HAP-1 (cell line): ENCODE results near the gene PIGH.
A peak's percentile ranks its signal among the peaks of the same experiment; 100 is the strongest.

ENCODE experiments used
- DNase-seq, 2 experiments: peaks; one replicate each; pipeline ENCODE4 v3.0.0-alpha.2; 2016 to 2020; ENCODE audit warnings: low spot score in 2 of 2
- H3K27me3 ChIP-seq: fragments of 250-450 bp; sonication (Bioruptor Pico); 2 replicates; pipeline ENCODE4 v1.5.1; 2020; ENCODE audit warnings: low read depth, mild to moderate bottlenecking, moderate library complexity
- H3K36me3 ChIP-seq: fragments of 250-450 bp; sonication (Bioruptor Pico); replicated peaks from 2 replicates; pipeline ENCODE4 v1.5.1; 2020; ENCODE audit warnings: mild to moderate bottlenecking
- H3K4me1 ChIP-seq: fragments of 250-450 bp; sonication (Bioruptor Pico); 2 replicates; pipeline ENCODE4 v1.5.1; 2020; ENCODE audit warnings: mild to moderate bottlenecking
- H3K4me3 ChIP-seq: fragments of 250-450 bp; sonication (Bioruptor Pico); 2 replicates; pipeline ENCODE4 v1.5.1; 2020; ENCODE audit warnings: mild to moderate bottlenecking, moderate library complexity
- H3K9me3 ChIP-seq: fragments of 250-450 bp; sonication (Bioruptor Pico); 2 replicates; pipeline ENCODE4 v1.5.1; 2020; ENCODE audit warnings: mild to moderate bottlenecking, moderate library complexity
- in situ Hi-C: fragments of 300-500 bp; cut with MboI; formaldehyde crosslinking; loops from 3 replicates; pipeline ENCODE4 v1.14.3; 2020; ENCODE audit warnings: low sequenced_read_pairs, inconsistent platforms, mixed read lengths

The PIGH gene, protein sequence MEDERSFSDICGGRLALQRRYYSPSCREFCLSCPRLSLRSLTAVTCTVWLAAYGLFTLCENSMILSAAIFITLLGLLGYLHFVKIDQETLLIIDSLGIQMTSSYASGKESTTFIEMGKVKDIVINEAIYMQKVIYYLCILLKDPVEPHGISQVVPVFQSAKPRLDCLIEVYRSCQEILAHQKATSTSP

DNA sequence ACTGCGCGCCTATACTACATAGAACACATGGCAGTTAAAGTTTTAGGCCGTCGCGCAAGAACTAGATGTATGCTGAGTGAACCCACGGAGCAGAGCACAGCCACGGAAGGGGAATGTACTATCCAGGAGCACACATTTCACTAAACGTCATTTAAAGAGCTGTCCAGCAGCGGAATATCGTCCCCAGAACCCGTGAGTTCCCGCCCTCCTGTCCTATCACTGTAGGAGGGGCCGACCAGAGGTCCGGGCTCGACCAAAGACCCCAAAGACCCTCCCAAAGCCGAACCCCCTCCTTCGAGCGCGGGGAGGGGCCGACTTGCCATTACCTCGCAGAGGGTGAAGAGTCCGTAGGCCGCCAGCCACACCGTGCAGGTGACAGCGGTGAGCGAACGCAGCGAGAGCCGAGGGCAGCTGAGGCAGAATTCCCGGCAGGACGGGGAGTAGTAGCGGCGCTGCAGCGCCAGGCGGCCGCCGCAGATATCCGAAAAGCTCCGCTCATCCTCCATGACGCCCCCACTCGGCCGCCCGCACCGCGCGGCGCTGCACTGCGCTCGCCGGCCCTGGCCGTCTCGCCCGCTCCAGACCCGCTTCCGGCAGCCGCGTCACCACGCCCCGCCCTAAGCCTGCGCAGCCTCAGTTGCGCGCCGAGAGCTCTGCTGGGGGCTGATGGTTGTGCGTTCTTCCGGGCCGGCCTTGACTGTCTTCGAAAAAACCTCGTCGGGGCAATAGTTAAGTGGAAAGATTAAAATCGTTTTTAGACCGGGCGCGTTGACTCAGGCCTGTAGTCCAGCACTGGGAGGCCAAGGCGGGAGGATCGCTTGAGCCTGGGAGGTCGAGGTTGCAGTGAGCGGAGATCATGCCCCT lies at the start of gene PIGH:
Gene PIGH (minus strand): TSS at position 571 of the 864 bp plus-strand sequence. CDS start 65 bp downstream, at position 506.
- in situ Hi-C loops = no loop called here
- no peaks in the 10 kb centered on the region for H3K27me3 ChIP-seq

DNA sequence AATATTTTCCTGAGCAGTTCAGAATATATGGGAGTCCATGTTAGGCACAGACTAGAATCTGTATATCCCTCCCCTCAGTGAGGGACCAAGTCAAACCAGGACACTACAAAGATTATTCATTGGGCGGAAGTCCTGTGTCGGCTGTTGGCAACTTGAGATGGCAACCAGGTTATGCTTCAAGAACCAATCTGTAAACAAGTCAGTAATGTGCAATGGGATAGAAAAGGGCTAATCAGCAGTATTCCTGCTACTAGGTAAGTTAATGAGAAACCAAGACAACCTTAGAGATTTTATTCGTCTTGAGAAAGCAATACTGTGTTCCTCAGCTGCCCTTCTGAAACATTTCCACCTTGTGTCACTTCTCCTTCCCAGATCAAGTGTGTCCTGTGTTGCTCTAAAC lies 46.1 kb upstream of the PIGH start:
- Histone ChIP-seq H3K9me3 (no peaks in the 10 kb centered on the region), H3K27me3 (no peaks in the 10 kb centered on the region), H3K4me1 (no peaks in the 10 kb centered on the region), H3K4me3 (no peak overlapping the region), H3K36me3 (peaks cover 48% of the 10 kb centered on the region)
- in situ Hi-C loops = no loop called here
- no peak for DNase-seq

More for the DNA sequence above, at the start of gene PIGH:
- peak; percentile 74 to 94 for DNase-seq
- H3K4me1 ChIP-seq = peaks cover 3% of the 10 kb centered on the region
- peak within 1 kb of the TSS; percentile 75 for H3K4me3 ChIP-seq
- H3K36me3 ChIP-seq = no peaks in the 10 kb centered on the region
- H3K9me3 ChIP-seq = no peaks in the 10 kb centered on the region

DNA sequence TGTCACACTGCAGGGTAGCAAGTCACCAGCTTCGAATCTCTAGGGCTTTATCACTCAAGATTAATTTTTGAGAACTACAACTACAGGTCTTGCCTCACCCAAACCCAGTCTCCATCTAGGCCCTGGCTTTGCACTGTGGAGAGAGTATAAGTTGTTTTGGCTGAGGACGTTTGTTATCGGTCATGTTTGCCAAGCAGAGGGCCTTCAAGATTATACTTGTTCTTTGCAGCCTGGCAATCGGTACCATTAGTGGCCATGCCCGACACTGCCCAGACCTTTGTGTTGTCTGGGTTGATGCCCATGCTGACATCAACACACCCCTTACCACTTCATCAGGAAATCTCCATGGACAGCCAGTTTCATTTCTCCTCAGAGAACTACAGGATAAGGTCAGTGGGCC lies 45.3 kb upstream of the PIGH start:
- H3K4me1 ChIP-seq = no peaks in the 10 kb centered on the region
- no peak for DNase-seq
- in situ Hi-C loops = no loop called here
- no peak overlapping the region for H3K4me3 ChIP-seq
- no peaks in the 10 kb centered on the region for H3K9me3 ChIP-seq
- H3K36me3 ChIP-seq = peaks cover 40% of the 10 kb centered on the region
- no peaks in the 10 kb centered on the region for H3K27me3 ChIP-seq

DNA sequence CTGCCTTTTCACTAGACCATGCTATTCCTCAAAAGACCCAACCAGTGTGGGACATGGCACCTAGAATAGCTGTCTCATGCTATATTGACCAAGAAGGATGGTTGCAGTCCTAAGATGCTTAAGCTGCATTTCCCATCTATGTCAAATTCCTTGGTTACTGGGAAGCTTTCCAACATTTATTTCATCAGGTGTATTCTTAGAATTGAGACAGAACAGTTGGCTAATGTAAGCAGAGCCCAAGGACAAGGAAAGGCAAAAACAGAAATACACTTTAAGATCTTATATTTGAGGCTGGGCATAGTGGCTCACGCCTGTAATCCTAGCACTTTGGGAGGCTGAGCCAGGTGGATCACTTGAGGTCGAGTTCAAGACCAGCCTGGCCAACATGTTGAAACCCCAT lies 44.4 kb upstream of the PIGH start:
- Histone ChIP-seq H3K9me3 (no peaks in the 10 kb centered on the region), H3K27me3 (no peaks in the 10 kb centered on the region), H3K36me3 (peaks cover 31% of the 10 kb centered on the region), H3K4me1 (no peaks in the 10 kb centered on the region), H3K4me3 (no peak overlapping the region)
- in situ Hi-C loops = no loop called here
- no peak for DNase-seq

DNA sequence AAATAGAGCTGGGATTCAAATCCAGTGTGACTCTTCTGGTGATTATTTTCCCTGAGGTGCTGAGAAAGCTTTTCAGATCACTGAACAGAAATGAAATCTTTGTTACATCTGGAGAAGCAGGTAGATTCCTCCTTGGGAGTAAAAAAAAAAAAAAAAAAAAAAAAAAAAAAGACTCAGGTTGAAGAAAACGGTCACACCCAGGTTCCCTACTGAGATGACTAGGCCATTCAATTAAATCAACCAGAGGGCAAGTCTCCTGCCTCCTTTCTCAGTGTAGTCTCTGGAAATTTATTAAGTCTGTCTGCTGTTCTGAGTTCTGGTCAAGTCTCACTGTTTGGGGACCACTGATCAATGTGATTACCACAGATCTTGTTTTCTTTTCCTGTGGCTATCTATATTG lies 43.6 kb upstream of the PIGH start:
- Histone ChIP-seq H3K36me3 (peaks cover 23% of the 10 kb centered on the region), H3K4me1 (no peaks in the 10 kb centered on the region), H3K4me3 (no peak overlapping the region), H3K27me3 (no peaks in the 10 kb centered on the region), H3K9me3 (no peaks in the 10 kb centered on the region)
- in situ Hi-C loops = no loop called here
- no peak for DNase-seq

DNA sequence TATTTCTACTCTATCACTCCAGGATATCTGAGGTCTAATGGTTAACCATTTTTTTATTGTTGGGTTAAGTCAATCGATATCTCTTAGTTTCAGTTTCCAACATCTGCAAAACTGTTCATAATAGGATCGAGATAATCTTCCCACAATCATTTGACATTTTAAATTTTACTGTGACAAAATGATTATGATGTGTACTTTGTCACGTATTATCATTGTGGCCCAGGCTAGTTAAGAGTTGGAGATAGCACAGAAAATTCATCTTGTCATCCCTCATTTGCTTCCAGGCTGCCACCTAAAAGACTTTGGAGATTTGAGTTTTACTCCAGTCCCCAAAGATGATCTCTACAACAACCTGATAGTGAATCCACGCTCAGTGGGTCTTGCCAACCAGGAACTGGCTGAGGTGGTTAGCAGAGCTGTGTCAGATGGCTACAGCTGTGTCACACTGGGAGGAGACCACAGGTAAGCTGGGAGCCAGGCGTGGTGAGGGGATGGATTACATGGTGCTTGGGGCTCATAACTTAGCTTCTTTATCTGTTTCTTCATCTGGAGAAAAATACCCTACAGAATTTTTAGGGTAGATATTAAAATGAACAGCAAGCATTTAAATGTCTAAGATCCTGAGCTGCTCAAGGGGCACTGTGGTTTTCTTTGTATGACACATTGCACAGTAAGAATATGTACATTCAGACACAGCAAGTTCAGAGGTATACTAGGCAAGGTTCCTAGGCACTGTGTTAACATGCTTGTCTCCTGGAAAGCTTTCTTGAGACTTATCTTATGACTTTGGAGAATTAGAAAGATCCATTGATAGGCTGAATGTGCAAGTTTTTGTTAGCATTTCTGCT lies 42.1 kb upstream of the PIGH start:
- in situ Hi-C loops = no loop called here
- no peaks in the 10 kb centered on the region for H3K27me3 ChIP-seq
- no peak for DNase-seq
- H3K4me3 ChIP-seq = no peak overlapping the region
- H3K9me3 ChIP-seq = no peaks in the 10 kb centered on the region
- H3K4me1 ChIP-seq = no peaks in the 10 kb centered on the region
- H3K36me3 ChIP-seq = peaks cover 13% of the 10 kb centered on the region

DNA sequence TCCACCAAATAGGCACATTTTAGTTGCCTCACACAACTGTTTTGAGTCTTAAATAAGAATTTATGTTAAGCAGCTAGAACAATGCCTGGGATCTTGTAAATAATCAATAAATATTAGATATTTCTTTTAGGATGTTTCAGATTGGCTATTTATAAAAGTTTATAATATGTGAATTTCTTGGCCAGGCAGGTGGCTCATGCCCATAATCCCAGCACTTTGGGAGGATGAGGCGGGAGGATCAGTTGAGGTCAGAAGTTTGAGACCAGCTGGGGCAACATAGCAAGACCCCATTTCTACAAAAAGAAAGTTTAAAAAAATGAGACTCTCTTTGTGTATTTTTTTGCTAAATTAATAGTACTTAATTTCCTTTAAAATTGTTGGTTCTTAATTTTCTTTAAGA lies 41.4 kb upstream of the PIGH start:
- Histone ChIP-seq H3K4me1 (no peaks in the 10 kb centered on the region), H3K36me3 (peaks cover 10% of the 10 kb centered on the region), H3K4me3 (no peak overlapping the region), H3K27me3 (no peaks in the 10 kb centered on the region), H3K9me3 (no peaks in the 10 kb centered on the region)
- in situ Hi-C loops = no loop called here
- no peak for DNase-seq

DNA sequence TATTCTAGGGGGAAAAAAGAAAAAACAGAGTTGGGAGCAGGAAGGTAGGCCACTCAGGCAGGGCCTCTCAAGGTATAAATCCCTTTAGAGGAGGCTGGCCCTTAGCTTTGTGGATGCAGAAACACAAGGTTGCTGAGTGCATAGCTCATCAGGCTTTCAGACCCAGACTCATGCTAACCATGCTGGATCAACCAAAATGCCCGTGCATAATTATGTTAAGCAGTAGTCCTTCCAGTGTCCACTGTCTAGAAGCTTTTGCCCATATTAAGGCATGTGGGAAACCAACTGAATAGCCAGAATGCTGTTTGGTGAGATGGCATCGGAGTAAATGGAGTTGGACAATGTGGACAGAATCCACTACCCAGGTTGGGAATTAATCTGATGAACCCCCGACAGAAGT lies 38.6 kb upstream of the PIGH start:
- Histone ChIP-seq H3K4me3 (no peak overlapping the region), H3K27me3 (no peaks in the 10 kb centered on the region), H3K4me1 (no peaks in the 10 kb centered on the region), H3K36me3 (no peaks in the 10 kb centered on the region; the same call in 1 of the 2 replicates), H3K9me3 (no peaks in the 10 kb centered on the region)
- in situ Hi-C loops = no loop called here
- DNase-seq = no peak

DNA sequence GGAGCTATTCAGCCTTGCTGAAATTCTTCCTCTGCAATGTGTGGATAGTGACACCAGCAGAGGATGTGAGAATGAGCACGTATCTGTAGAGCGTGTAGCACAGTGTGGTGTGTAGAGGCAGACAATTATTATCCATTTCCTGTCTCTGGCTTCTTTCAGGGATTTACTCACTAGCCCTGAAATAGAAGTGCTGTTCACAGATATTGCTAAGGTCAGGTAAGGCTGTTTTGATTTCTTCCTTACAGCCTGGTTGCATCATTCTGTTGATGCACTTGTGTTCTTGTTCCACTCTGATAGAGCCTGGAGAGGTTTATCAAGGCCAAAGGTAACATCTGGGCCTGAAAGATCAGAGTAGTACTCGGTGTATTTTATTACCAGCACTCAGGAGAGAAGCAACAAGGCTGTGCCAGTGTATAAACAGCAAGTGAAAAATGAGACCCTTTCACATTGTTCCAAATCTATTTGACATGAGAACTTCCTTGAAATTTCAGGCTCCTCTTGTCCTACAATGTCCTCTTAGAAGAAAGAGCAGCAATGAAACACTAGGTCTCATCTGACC lies 36.4 kb upstream of the PIGH start:
- H3K9me3 ChIP-seq = no peaks in the 10 kb centered on the region
- H3K4me1 ChIP-seq = no peaks in the 10 kb centered on the region
- H3K27me3 ChIP-seq = no peaks in the 10 kb centered on the region
- no peak overlapping the region for H3K4me3 ChIP-seq
- DNase-seq = no peak
- in situ Hi-C loops = no loop called here
- H3K36me3 ChIP-seq = no peaks in the 10 kb centered on the region; the same call in 1 of the 2 replicates

DNA sequence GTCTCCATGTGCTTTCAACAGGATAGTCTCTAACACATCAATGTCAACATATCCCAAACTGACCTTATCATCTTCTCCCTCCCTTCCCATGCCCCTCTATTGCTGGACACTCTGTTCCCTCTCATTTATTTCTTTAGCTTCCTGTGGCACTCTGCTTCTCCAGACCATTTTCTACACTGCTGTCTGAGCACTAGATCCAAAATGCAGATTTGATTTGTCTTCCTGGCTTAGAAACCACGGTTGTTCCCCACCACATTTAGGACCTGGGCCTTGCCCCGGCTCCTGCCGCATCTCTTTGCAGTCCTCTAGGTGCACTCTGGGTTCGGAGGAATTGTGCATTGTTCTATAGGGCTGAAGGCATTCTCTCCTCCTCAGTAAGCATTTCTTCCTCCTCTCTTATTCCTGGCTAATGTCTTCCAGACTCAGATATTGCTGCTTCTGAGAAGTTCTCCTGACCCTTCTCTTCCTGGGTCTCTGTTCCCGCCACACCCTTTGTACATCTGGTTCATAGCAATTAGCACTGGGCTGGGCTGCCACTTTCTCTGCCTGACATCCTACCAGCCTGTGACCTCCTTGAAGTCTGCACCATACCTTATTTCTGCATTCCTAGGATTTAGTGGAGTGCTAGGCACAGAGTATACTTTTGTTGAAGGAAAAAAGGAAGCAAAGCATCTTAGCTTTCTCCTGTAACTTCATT lies 33.5 kb upstream of the PIGH start:
- Histone ChIP-seq H3K4me1 (no peaks in the 10 kb centered on the region), H3K36me3 (no peaks in the 10 kb centered on the region; the same call in 1 of the 2 replicates), H3K9me3 (no peaks in the 10 kb centered on the region), H3K27me3 (no peaks in the 10 kb centered on the region), H3K4me3 (no peak overlapping the region)
- in situ Hi-C loops = no loop called here
- DNase-seq = no peak

DNA sequence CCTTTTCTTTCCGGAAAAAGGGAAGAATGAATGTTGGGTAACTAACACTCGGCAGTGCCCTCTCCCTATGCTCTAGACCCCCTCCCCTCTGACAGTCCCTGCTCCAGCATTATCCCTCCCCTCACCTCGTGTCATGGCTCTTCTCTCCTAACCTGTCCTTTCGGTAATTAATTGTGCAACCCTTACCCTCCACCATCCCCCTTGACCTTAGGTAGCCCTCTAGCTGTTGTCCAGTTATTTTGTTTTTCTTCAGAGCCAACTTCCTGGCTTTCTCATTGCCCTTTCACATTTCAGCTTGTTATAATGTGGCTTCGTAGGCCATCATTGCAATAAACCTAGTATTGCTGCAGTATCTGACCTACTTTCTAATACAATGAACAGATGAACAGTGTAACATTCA lies 30.9 kb upstream of the PIGH start:
- no peaks in the 10 kb centered on the region for H3K4me1 ChIP-seq
- in situ Hi-C loops = no loop called here
- no peaks in the 10 kb centered on the region for H3K27me3 ChIP-seq
- no peaks in the 10 kb centered on the region for H3K9me3 ChIP-seq
- H3K36me3 ChIP-seq = no peaks in the 10 kb centered on the region
- no peak for DNase-seq
- no peak overlapping the region for H3K4me3 ChIP-seq

DNA sequence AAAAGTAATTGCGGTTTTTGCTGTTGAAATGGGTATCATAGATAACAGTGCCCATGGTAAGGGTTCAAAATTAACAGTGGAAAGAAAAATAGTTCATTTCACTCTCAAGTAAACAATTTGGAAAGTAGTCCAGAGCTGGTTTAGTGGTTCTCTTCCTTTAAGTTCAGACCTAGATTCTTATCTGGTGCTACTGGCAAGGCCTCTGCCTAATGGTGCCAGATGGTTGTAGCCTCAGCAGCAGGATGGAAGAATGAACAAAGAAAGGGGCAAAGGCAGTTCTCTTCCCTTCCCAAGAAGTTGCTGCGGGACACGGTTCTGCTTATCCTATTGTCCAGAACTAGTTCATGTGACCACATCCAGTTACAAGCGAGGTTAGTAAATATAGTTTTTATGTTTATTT lies 30.1 kb upstream of the PIGH start:
- no peaks in the 10 kb centered on the region for H3K4me1 ChIP-seq
- no peaks in the 10 kb centered on the region for H3K27me3 ChIP-seq
- in situ Hi-C loops = no loop called here
- H3K36me3 ChIP-seq = no peaks in the 10 kb centered on the region
- no peak for DNase-seq
- no peak overlapping the region for H3K4me3 ChIP-seq
- no peaks in the 10 kb centered on the region for H3K9me3 ChIP-seq

DNA sequence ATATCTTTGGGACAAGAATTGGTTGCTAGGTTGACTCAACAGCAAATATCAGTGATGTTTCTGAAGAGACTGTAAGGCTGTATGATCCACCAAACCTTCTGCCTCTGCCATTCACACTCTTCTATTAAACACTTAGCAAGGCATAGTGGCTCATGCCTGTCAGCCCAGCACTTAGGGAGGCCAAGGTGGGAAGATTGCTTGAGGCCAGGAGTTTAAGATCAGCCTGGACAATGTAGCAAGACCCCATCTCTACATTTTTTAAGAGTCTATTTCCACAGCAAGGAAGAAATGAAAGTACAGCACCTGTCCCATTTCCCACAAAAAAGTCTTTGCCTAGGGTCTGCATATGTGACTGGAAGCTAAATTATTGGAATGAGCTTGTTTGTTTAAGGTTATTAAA lies 27.5 kb upstream of the PIGH start:
- Histone ChIP-seq H3K36me3 (no peaks in the 10 kb centered on the region; the same call in 1 of the 2 replicates), H3K9me3 (no peaks in the 10 kb centered on the region), H3K4me1 (no peaks in the 10 kb centered on the region), H3K4me3 (no peak overlapping the region), H3K27me3 (no peaks in the 10 kb centered on the region)
- in situ Hi-C loops = no loop called here
- DNase-seq = no peak
